SHP77 treated with DMSO at 0.1 percent for 48 hours (cell line): ENCODE measurements around the gene LDB2.

Source experiments
- DNase-seq: peaks from one replicate; lab custom pipeline; 2025; lab: John Stamatoyannopoulos, UW

The LDB2 gene

GRCh38 chr4:16843831-16844508 lies 54.5 kb downstream of the LDB2 start:
- no peak for DNase-seq

- no peak for DNase-seq
These were observed 60.1 kb downstream of the LDB2 start for GRCh38 chr4:16838226-16838875.

GRCh38 chr4:16837475-16837874 lies 61.0 kb downstream of the LDB2 start:
- DNase-seq: no peak

GRCh38 chr4:16836324-16836723 lies 62.1 kb downstream of the LDB2 start:
- DNase-seq: no peak

- DNase-seq: no peak
These were observed 62.7 kb downstream of the LDB2 start for GRCh38 chr4:16835597-16836247.

GRCh38 chr4:16834814-16835213 lies 63.6 kb downstream of the LDB2 start:
- DNase-seq: no peak

- DNase-seq: no peak
These were observed 64.7 kb downstream of the LDB2 start for GRCh38 chr4:16833722-16834121.

GRCh38 chr4:16830081-16830480 lies 68.4 kb downstream of the LDB2 start:
- DNase-seq: no peak

GRCh38 chr4:16827794-16828724 lies 70.4 kb downstream of the LDB2 start:
- DNase-seq: no peak

GRCh38 chr4:16827045-16827444 lies 71.4 kb downstream of the LDB2 start:
- no peak for DNase-seq

GRCh38 chr4:16826406-16826910 lies 72.0 kb downstream of the LDB2 start:
- no peak for DNase-seq

- no peak for DNase-seq
These were observed 74.1 kb downstream of the LDB2 start for GRCh38 chr4:16824278-16824806.

- DNase-seq: no peak
These were observed 78.1 kb downstream of the LDB2 start for GRCh38 chr4:16820329-16820728.

GRCh38 chr4:16819652-16820051 lies 78.8 kb downstream of the LDB2 start:
- no peak for DNase-seq

- DNase-seq: no peak
These were observed 80.4 kb downstream of the LDB2 start for GRCh38 chr4:16818005-16818404.

GRCh38 chr4:16817286-16817685 lies 81.2 kb downstream of the LDB2 start:
- DNase-seq: no peak

GRCh38 chr4:16814361-16814760 lies 84.1 kb downstream of the LDB2 start:
- no peak for DNase-seq

- DNase-seq: no peak
These were observed 86.4 kb downstream of the LDB2 start for GRCh38 chr4:16812041-16812440.

- DNase-seq: no peak
These were observed 88.5 kb downstream of the LDB2 start for GRCh38 chr4:16809943-16810342.

GRCh38 chr4:16809064-16809463 lies 89.4 kb downstream of the LDB2 start:
- DNase-seq: no peak

- no peak for DNase-seq
These were observed 91.1 kb downstream of the LDB2 start for GRCh38 chr4:16807355-16807754.

GRCh38 chr4:16804581-16804980 lies 93.9 kb downstream of the LDB2 start:
- no peak for DNase-seq
